Liver (tissue), 9 donors: ENCODE measurements around the gene SH2D4B. TPM values are rescaled to one million over a fixed set of nuclear protein-coding genes. Genes with fewer than 3 reads are reported as not detected.

Experiments used
- DNase-seq: peaks from one replicate; pipeline ENCODE4 v3.0.0-alpha.2; 2017; ENCODE audit warnings: low spot score
- H3K27ac ChIP-seq, 2 donors: one replicate each; pipeline ENCODE4 v1.7.0; 2013; ENCODE audit warnings: inconsistent platforms in 2 of 2, low read length in 2 of 2, control low read depth in 1 of 2, low read depth in 1 of 2, mild to moderate bottlenecking in 1 of 2
- H3K27me3 ChIP-seq, 4 donors: one replicate each; pipeline versions ENCODE4 v1.6.1 to v1.7.0; 2013; ENCODE audit warnings: low read length in 3 of 4, inconsistent platforms in 1 of 4, mild to moderate bottlenecking in 1 of 4, moderate library complexity in 1 of 4; ENCODE audit not compliant: control insufficient read depth in 4 of 4, insufficient read depth in 4 of 4
- H3K36me3 ChIP-seq, 4 donors: one replicate each; pipeline versions ENCODE4 v1.6.1 to v1.7.0; 2013; ENCODE audit warnings: low read length in 3 of 4, mild to moderate bottlenecking in 3 of 4, low read depth in 1 of 4, moderate library complexity in 1 of 4; ENCODE audit not compliant: control insufficient read depth in 4 of 4, insufficient read depth in 3 of 4
- H3K4me1 ChIP-seq, 4 donors: one replicate each; pipeline versions ENCODE4 v1.6.1 to v1.7.0; 2013; ENCODE audit warnings: low read length in 3 of 4, mild to moderate bottlenecking in 3 of 4, moderate library complexity in 1 of 4; ENCODE audit not compliant: control insufficient read depth in 4 of 4, insufficient read depth in 4 of 4
- H3K4me3 ChIP-seq, 3 donors: one replicate each; pipeline versions ENCODE4 v1.6.1 to v1.7.0; 2013; ENCODE audit warnings: low read length in 3 of 3, control low read depth in 1 of 3, low read depth in 1 of 3, mild to moderate bottlenecking in 1 of 3
- H3K9ac ChIP-seq, 2 donors: one replicate each; pipeline ENCODE4 v1.7.0; 2013; ENCODE audit warnings: low read length in 2 of 2, mild to moderate bottlenecking in 2 of 2, moderate library complexity in 2 of 2, control low read depth in 1 of 2, low read depth in 1 of 2
- H3K9me3 ChIP-seq, 4 donors: one replicate each; pipeline versions ENCODE4 v1.6.1 to v1.7.0; 2013; ENCODE audit warnings: low read length in 3 of 4; ENCODE audit not compliant: control insufficient read depth in 4 of 4
- EGR1 ChIP-seq, 2 donors: IDR thresholded peaks; 2 replicates each; pipeline ENCODE4 v1.6.1; 2016 to 2018; ENCODE audit warnings: antibody characterized with exemption in 2 of 2, low read depth in 2 of 2
- FOXA1 ChIP-seq: IDR thresholded peaks from 2 replicates; pipeline ENCODE4 v1.6.1; 2016; ENCODE audit warnings: antibody characterized with exemption
- FOXA2 ChIP-seq: IDR thresholded peaks from 2 replicates; pipeline ENCODE4 v1.6.1; 2016; ENCODE audit warnings: antibody characterized with exemption
- HNF4A ChIP-seq, 2 donors: conservative IDR thresholded peaks; 2 replicates each; pipeline ENCODE4 v1.6.1; 2016; ENCODE audit warnings: antibody characterized with exemption in 2 of 2, mild to moderate bottlenecking in 2 of 2
- HNF4G ChIP-seq: IDR thresholded peaks from 2 replicates; pipeline ENCODE4 v1.6.1; 2016; ENCODE audit warnings: antibody characterized with exemption
- JUND ChIP-seq, 2 donors: IDR thresholded peaks; 2 replicates each; pipeline ENCODE4 v1.6.1; 2016; ENCODE audit warnings: antibody characterized with exemption in 2 of 2
- NR2F2 ChIP-seq: IDR thresholded peaks from 2 replicates; pipeline ENCODE4 v1.6.1; 2016; ENCODE audit warnings: antibody characterized with exemption
- RAD21 ChIP-seq, 2 donors: IDR thresholded peaks; 2 replicates each; pipeline ENCODE4 v1.6.1; 2016; ENCODE audit warnings: antibody characterized with exemption in 2 of 2, mild to moderate bottlenecking in 2 of 2
- RXRA ChIP-seq, 2 donors: IDR thresholded peaks; 2 replicates each; pipeline ENCODE4 v1.6.1; 2017 to 2018; ENCODE audit warnings: antibody characterized with exemption in 2 of 2, mild to moderate bottlenecking in 1 of 2
- SP1 ChIP-seq: IDR thresholded peaks from 2 replicates; pipeline ENCODE4 v1.6.1; 2018; ENCODE audit warnings: antibody characterized with exemption, mild to moderate bottlenecking
- TAF1 ChIP-seq: conservative IDR thresholded peaks from 2 replicates; pipeline ENCODE4 v1.6.1; 2016; ENCODE audit warnings: antibody characterized with exemption, mild to moderate bottlenecking
- YY1 ChIP-seq: IDR thresholded peaks from 2 replicates; pipeline ENCODE4 v1.6.1; 2016; ENCODE audit warnings: antibody characterized with exemption, mild to moderate bottlenecking
- WGBS: extraction: QIAGEN DNeasy Blood & Tissue Kit; methylation state at CpG from one replicate; pipeline ENCODE4 v1.1.7; 2013; 5-methylcytosine and 5-hydroxymethylcytosine counted together
- polyA plus RNA-seq, 2 donors: library from polyadenylated mRNA; stranded (reverse) in 1 of 2; unstranded in 1 of 2; fragments of 200-250 nt in 1 of 2; fragments of >200 nt in 1 of 2; fragmentation: Nextera tagmentation in 1 of 2; extraction: Ambion mirVana in 1 of 2; gene quantifications; one replicate each; pipeline versions ENCODE4 v1.2.1 to v1.2.3, GENCODE V29; 2013 to 2015
- total RNA-seq, 2 donors: library from RNA; depleted of rRNA; stranded (reverse); fragments of >200 nt; gene quantifications; one replicate each; pipeline ENCODE4 v1.2.3, GENCODE V29; 2014
- TF ChIP-seq, protein P1 (sequence below): fragments of 150-350 bp; IDR thresholded peaks from 2 replicates; pipeline ENCODE4 v1.5.1; 2017; ENCODE audit warnings: improper control_type of control experiment, low read depth, low read length; ENCODE audit not compliant: missing input control
- TF ChIP-seq, protein P2 (sequence below): IDR thresholded peaks from 2 replicates; pipeline ENCODE4 v1.6.1; 2016; ENCODE audit warnings: antibody characterized with exemption
- TF ChIP-seq, protein P3 (sequence below): IDR thresholded peaks from 2 replicates; pipeline ENCODE4 v1.6.1; 2016; ENCODE audit warnings: antibody characterized with exemption
- TF ChIP-seq, protein P4 (sequence below): IDR thresholded peaks from 2 replicates; pipeline ENCODE4 v1.6.1; 2016; ENCODE audit warnings: antibody characterized with exemption
- donor health status: healthy.
- donor health status: healthy.
- donor health status: healthy.
- donor health status: healthy.
- donor health status: healthy.

The SH2D4B gene
- total and polyA plus RNA-seq, 4 donors, result 0.19 TPM; not detected in 3

DNA sequence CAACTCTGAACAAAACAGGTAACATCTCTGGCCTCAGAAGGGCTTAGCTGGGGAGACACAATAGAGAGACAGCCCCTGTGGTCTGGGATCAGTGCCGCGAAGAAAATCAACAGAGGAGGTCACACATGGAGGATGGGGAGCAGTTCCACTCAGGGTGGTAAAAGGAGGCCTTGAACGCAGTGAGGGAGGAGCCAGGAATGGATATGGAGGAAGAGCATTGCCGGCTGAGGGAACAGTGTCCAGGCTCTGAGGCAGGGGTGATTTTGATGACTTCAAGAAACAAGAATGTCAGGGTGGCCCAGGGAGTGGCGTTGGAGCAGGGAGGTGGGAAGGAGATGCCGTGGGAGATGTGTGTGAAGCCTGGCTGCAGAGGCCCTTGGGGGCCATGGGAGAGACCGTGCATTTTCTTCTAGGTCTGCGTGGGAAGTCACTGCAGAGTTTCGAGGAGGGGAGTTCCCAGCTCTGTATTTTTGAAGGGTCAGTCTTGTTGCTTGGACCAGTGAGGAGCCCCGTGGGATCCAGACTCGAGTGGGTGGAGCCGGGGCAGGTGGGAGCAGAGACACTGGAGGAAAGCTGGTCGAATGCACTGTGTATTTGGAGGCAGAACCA, 35.7 kb upstream of the SH2D4B start (continued):
- TF ChIP-seq TAF1 (no peak), HNF4G (no peak), SP1 (no peak)
- TF ChIP-seq, protein P1, sequence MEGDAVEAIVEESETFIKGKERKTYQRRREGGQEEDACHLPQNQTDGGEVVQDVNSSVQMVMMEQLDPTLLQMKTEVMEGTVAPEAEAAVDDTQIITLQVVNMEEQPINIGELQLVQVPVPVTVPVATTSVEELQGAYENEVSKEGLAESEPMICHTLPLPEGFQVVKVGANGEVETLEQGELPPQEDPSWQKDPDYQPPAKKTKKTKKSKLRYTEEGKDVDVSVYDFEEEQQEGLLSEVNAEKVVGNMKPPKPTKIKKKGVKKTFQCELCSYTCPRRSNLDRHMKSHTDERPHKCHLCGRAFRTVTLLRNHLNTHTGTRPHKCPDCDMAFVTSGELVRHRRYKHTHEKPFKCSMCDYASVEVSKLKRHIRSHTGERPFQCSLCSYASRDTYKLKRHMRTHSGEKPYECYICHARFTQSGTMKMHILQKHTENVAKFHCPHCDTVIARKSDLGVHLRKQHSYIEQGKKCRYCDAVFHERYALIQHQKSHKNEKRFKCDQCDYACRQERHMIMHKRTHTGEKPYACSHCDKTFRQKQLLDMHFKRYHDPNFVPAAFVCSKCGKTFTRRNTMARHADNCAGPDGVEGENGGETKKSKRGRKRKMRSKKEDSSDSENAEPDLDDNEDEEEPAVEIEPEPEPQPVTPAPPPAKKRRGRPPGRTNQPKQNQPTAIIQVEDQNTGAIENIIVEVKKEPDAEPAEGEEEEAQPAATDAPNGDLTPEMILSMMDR, result no peak

DNA sequence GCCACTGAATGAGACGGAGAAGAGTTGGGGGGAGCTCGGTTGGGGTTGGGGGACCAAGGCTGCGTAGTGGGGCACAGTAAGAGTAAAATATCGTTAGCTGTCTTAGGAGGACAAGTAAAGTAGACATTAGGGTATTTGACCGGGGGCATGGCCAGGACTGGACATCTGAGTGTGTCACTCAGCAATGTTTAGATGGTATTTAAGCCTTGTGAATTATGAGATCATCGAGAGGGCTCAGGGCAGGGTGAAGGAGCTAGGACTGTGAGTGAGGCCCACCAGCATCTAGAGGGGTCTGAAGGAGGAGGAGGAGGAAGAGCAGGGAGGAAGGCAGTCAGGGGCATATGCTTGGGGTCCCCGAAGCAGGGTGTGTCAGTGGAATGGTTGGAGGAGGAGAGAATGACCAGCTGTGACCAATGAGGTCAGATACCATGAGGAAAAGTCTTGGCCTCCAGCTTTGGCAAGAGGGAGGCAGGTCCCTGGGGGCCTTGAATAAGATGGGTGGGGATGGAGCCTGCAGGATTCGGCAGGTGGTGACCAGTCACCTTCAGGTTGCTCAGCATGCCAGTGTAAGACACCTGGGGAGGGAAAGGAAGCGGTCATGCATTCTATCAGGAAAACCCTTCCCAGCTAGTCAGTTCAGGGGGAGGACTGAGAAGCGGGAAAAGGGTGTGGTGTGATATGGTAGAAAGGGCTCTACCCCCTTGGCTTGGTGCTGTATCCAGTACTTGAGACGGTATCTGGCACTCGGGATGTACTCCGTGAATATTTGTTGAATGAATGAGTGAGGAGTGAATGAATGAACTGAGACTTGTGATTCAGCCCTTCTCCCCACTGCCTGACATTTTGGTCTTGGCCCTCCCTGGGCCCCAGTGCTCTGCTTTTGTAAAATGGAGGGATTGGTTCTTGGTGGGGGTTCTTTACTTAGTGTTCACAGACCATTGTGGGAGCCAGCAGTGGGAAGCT, 34.8 kb upstream of the SH2D4B start:
- TF ChIP-seq FOXA2 (no peak), JUND (IDR thresholded peaks at IDR 0.05) (no peak), YY1 (no peak), EGR1 (IDR thresholded peaks at IDR 0.05; ENCODE audit: low read depth in 2 of 2) (no peak), NR2F2 (no peak), RAD21 (IDR thresholded peaks at IDR 0.05) (no peak)
- TF ChIP-seq, protein P2, sequence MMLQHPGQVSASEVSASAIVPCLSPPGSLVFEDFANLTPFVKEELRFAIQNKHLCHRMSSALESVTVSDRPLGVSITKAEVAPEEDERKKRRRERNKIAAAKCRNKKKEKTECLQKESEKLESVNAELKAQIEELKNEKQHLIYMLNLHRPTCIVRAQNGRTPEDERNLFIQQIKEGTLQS, result no peak
- WGBS, result 90% methylated on average over 13 of the region's 13 CpGs
- peaks cover 32 to 59% (median 47%) of the 10 kb centered on the region in 4 donors for H3K4me1 ChIP-seq
- no peak overlapping the region for H3K4me3 ChIP-seq
- peaks cover 0 to 5% (median 0%) of the 10 kb centered on the region in 4 donors for H3K36me3 ChIP-seq
- DNase-seq, result no peak
- H3K9me3 ChIP-seq, result no peaks in the 10 kb centered on the region
- no peak overlapping the region for H3K9ac ChIP-seq
- H3K27me3 ChIP-seq, result no peaks in the 10 kb centered on the region
- peak overlapping the region in 1 of 2 donors; percentile 84 for H3K27ac ChIP-seq

DNA sequence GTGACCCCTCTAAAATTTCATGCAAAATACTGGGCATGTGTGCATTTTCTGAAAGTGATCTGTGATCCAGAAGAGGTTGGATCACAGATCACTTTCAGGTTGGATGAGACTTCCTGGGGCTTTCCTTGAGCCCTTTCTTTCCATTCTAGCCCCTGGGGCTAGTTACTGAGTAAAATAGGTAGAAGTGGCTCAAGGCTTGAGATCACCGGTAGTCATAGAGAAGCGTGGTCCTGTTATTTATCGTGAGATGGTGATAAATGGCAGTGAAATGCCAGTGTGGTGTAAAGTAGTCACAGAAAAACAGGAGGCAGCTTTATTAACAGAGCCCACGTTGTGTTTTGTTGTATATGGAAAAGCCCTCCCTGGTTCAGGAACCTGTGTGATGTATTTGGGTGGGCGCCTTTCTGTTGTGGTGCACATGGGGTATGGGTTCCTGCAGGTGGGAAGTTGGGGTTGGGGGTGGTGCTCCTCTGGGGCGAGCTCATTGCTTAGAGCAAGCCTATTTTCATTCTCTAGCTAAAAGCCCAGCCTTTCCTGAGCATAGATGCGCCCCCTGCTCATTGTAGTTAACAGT, 34.0 kb upstream of the SH2D4B start:
- Histone ChIP-seq H3K27me3 (no peaks in the 10 kb centered on the region), H3K27ac (peak overlapping the region; percentile 32 to 84), H3K9me3 (no peaks in the 10 kb centered on the region), H3K9ac (no peak overlapping the region), H3K4me3 (no peak overlapping the region), H3K36me3 (peaks cover 0 to 5% (median 0%) of the 10 kb centered on the region in 4 donors), H3K4me1 (peaks cover 24 to 52% (median 39%) of the 10 kb centered on the region in 4 donors)
- DNase-seq, result no peak
- WGBS, result 87% methylated on average over 7 of the region's 7 CpGs
- TF ChIP-seq RXRA (IDR thresholded peaks at IDR 0.05) (no peak), YY1 (no peak), TAF1 (no peak), FOXA1 (no peak), SP1 (no peak), EGR1 (IDR thresholded peaks at IDR 0.05; ENCODE audit: low read depth in 2 of 2) (no peak), FOXA2 (no peak), HNF4G (no peak), HNF4A (conservative IDR thresholded peaks at IDR 0.05) (no peak), RAD21 (IDR thresholded peaks at IDR 0.05) (no peak), NR2F2 (no peak), JUND (IDR thresholded peaks at IDR 0.05) (no peak)
- TF ChIP-seq, protein P3, sequence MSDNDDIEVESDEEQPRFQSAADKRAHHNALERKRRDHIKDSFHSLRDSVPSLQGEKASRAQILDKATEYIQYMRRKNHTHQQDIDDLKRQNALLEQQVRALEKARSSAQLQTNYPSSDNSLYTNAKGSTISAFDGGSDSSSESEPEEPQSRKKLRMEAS, result no peak
- TF ChIP-seq, protein P1, result no peak
- TF ChIP-seq, protein P2, result no peak
- TF ChIP-seq, protein P4, sequence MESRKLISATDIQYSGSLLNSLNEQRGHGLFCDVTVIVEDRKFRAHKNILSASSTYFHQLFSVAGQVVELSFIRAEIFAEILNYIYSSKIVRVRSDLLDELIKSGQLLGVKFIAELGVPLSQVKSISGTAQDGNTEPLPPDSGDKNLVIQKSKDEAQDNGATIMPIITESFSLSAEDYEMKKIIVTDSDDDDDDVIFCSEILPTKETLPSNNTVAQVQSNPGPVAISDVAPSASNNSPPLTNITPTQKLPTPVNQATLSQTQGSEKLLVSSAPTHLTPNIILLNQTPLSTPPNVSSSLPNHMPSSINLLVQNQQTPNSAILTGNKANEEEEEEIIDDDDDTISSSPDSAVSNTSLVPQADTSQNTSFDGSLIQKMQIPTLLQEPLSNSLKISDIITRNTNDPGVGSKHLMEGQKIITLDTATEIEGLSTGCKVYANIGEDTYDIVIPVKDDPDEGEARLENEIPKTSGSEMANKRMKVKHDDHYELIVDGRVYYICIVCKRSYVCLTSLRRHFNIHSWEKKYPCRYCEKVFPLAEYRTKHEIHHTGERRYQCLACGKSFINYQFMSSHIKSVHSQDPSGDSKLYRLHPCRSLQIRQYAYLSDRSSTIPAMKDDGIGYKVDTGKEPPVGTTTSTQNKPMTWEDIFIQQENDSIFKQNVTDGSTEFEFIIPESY, result no peak
